Lower leg skin (tissue), 4 donors: ENCODE measurements around the gene ATP4A. TPM values are rescaled to one million over a fixed set of nuclear protein-coding genes. Genes with fewer than 3 reads are reported as not detected.

Experiments used
- DNase-seq, 2 donors: peaks; one replicate each; pipeline ENCODE4 v3.0.0-alpha.2; 2019; ENCODE audit warnings: low spot score in 2 of 2
- H3K4me3 ChIP-seq: fragments of 200-600 bp; sonication (generic); 2 replicates; pipeline ENCODE4 v1.5.1; 2017; ENCODE audit warnings: mild to moderate bottlenecking, low read depth; ENCODE audit not compliant: poor library complexity, severe bottlenecking
- POLR2A ChIP-seq, 2 donors: fragments of 450-650 bp; IDR thresholded peaks; one replicate each; pipeline ENCODE4 v1.6.1; 2016 to 2017; ENCODE audit warnings: antibody characterized with exemption in 2 of 2, mild to moderate bottlenecking in 1 of 2, moderate library complexity in 1 of 2
- WGBS, 2 donors: methylation state at CpG; one replicate each; pipeline ENCODE4 v1.1.5; 2018; 5-methylcytosine and 5-hydroxymethylcytosine counted together
- intact Hi-C: fragments of 100-400 bp; cut with DNase I; formaldehyde crosslinking; loops from one replicate; pipeline ENCODE4 v1.15.0; 2023; ENCODE audit warnings: low total_unique reads
- total RNA-seq, 4 donors: library from RNA; depleted of rRNA; stranded (reverse); fragments of >200 nt; gene quantifications; one replicate each; pipeline ENCODE4 v1.1.0, GENCODE V29; 2016
- TF ChIP-seq, protein P1 (sequence below), 3 donors: fragments of 450-650 bp; IDR thresholded peaks; one replicate each; pipeline ENCODE4 v1.5.1; 2016; ENCODE audit warnings: antibody characterized with exemption in 3 of 3, mild to moderate bottlenecking in 3 of 3, moderate library complexity in 2 of 3

Gene ATP4A
- total RNA-seq = not detected

- H3K4me3 ChIP-seq = no peak within 1 kb of the TSS
- no peak for DNase-seq
- TF ChIP-seq, protein P1, sequence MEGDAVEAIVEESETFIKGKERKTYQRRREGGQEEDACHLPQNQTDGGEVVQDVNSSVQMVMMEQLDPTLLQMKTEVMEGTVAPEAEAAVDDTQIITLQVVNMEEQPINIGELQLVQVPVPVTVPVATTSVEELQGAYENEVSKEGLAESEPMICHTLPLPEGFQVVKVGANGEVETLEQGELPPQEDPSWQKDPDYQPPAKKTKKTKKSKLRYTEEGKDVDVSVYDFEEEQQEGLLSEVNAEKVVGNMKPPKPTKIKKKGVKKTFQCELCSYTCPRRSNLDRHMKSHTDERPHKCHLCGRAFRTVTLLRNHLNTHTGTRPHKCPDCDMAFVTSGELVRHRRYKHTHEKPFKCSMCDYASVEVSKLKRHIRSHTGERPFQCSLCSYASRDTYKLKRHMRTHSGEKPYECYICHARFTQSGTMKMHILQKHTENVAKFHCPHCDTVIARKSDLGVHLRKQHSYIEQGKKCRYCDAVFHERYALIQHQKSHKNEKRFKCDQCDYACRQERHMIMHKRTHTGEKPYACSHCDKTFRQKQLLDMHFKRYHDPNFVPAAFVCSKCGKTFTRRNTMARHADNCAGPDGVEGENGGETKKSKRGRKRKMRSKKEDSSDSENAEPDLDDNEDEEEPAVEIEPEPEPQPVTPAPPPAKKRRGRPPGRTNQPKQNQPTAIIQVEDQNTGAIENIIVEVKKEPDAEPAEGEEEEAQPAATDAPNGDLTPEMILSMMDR (IDR thresholded peaks at IDR 0.05) = no peak
- no peak for TF ChIP-seq POLR2A (IDR thresholded peaks at IDR 0.05)
- intact Hi-C loops = loop anchor here (5.0 kb wide), 1 partner anchor 506 kb away; no protein-coding TSS in a partner anchor
- WGBS, 2 donors = 69 to 72% methylated on average over 15 of the region's 15 CpGs
Measured at GRCh38 chr19:35563207-35563829, at the start of gene ATP4A. TSS of gene ATP4A (minus strand) at chr19:35563658. CDS start at chr19:35563629, 29 bp downstream.

- TF ChIP-seq, protein P1 (IDR thresholded peaks at IDR 0.05) = no peak
- TF ChIP-seq POLR2A (IDR thresholded peaks at IDR 0.05) = no peak
- peak; percentile 93 to 99 for DNase-seq
- intact Hi-C loops = no loop called here
- 0% methylated on average over 34 to 45 of the region's 47 CpGs for WGBS, 2 donors
- H3K4me3 ChIP-seq = peak within 1 kb of the TSS; percentile 43
Measured at GRCh38 chr19:35612559-35613321, 49.3 kb upstream of the ATP4A start, which contains the start of gene HAUS5. TSS of gene HAUS5 (plus strand) at chr19:35612735. CDS start at chr19:35612795, 60 bp downstream.

DNA sequence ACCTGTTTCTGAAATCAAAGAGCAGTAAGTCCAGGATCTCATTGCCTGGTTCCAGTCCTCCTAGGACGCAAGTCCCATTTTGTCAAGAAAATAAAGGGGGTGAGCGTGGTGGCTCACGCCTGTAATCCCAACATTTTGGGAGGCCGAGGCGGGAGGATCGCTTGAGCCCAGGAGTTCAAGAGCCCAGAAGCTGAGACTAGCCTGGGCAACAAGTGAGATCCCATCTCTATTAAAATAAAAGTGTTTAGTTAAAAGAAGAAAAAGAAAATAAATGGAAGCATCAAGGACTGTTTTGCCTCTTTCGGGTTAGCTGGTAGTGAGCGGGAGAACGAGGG, 48.7 kb upstream of the ATP4A start:
- TF ChIP-seq, protein P1 (IDR thresholded peaks at IDR 0.05) = no peak
- TF ChIP-seq POLR2A (IDR thresholded peaks at IDR 0.05) = no peak
- no peak for DNase-seq

GRCh38 chr19:35609851-35610353, 46.4 kb upstream of the ATP4A start:
- 72 to 74% methylated on average over 6 of the region's 6 CpGs for WGBS, 2 donors
- no peak for DNase-seq
- TF ChIP-seq, protein P1 (IDR thresholded peaks at IDR 0.05) = no peak
- no peak for TF ChIP-seq POLR2A (IDR thresholded peaks at IDR 0.05)
- intact Hi-C loops = no loop called here
- H3K4me3 ChIP-seq = no peak overlapping the region

More for the DNA sequence above, 48.7 kb upstream of the ATP4A start:
- H3K4me3 ChIP-seq = no peak overlapping the region
- WGBS, 2 donors = 20 to 50% methylated on average over 9 of the region's 9 CpGs
- intact Hi-C loops = no loop called here

- DNase-seq = no peak
- intact Hi-C loops = no loop called here
- H3K4me3 ChIP-seq = no peak overlapping the region
- WGBS, 2 donors = 73 to 78% methylated on average over 2 of the region's 2 CpGs
- no peak for TF ChIP-seq POLR2A (IDR thresholded peaks at IDR 0.05)
- TF ChIP-seq, protein P1 (IDR thresholded peaks at IDR 0.05) = no peak
Measured at GRCh38 chr19:35608251-35608650, 44.8 kb upstream of the ATP4A start.
